Thyroid gland (tissue), 4 donors: ENCODE data around the gene FAM181A. TPM values are rescaled to one million over a fixed set of nuclear protein-coding genes. Genes with fewer than 3 reads are reported as not detected.

Experiments used
- DNase-seq, 2 donors: peaks; one replicate each; pipeline ENCODE4 v3.0.0-alpha.2; 2019
- H3K27ac ChIP-seq, 3 donors: fragments of 200-600 bp; sonication (generic); 1 replicate in 2 of 3; 2 replicates in 1 of 3; pipeline ENCODE4 v1.5.1; 2016 to 2019; ENCODE audit warnings: mild to moderate bottlenecking in 1 of 3, moderate library complexity in 1 of 3
- H3K27me3 ChIP-seq: fragments of 200-600 bp; sonication (generic); one replicate; pipeline ENCODE4 v1.5.1; 2019
- H3K36me3 ChIP-seq, 2 donors: fragments of 200-600 bp; sonication (generic); one replicate each; pipeline ENCODE4 v1.5.1; 2016 to 2019
- H3K4me1 ChIP-seq, 2 donors: fragments of 200-600 bp; sonication (generic); one replicate each; pipeline ENCODE4 v1.5.1; 2017 to 2019
- H3K4me3 ChIP-seq, 3 donors: fragments of 200-600 bp; sonication (generic); replicated peaks in 1 of 3; 1 replicate in 2 of 3; 2 replicates in 1 of 3; pipeline ENCODE4 v1.5.1; 2016; ENCODE audit warnings: mild to moderate bottlenecking in 1 of 3
- H3K9me3 ChIP-seq: fragments of 200-600 bp; sonication (generic); one replicate; pipeline ENCODE4 v1.5.1; 2017
- POLR2A ChIP-seq, 2 donors: fragments of 450-650 bp; IDR thresholded peaks; one replicate each; pipeline ENCODE4 v1.6.1; 2017; ENCODE audit warnings: antibody characterized with exemption in 2 of 2, mild to moderate bottlenecking in 2 of 2, moderate library complexity in 1 of 2
- WGBS, 2 donors: methylation state at CpG; one replicate each; pipeline ENCODE4 v1.1.5; 2017; 5-methylcytosine and 5-hydroxymethylcytosine counted together
- intact Hi-C: fragments of 100-400 bp; cut with DNase I; formaldehyde crosslinking; loops from one replicate; pipeline ENCODE4 v1.15.1; 2023
- total RNA-seq, 4 donors: library from RNA; depleted of rRNA; stranded (reverse); fragments of >200 nt; gene quantifications; one replicate each; pipeline ENCODE4 v1.2.3, GENCODE V29; 2016
- TF ChIP-seq, protein P1 (sequence below), 6 experiments: fragments of 200-600 bp in 3 of 6; fragments of 450-650 bp in 3 of 6; sonication (generic) in 3 of 6; IDR thresholded peaks; one replicate each; pipeline ENCODE4 v1.5.1; 2016 to 2019; ENCODE audit warnings: antibody characterized with exemption in 6 of 6, mild to moderate bottlenecking in 2 of 6, inconsistent platforms in 1 of 6, moderate library complexity in 1 of 6

The FAM181A gene
- total RNA-seq, 4 donors from 2014 or later: 0.40 to 3.6 (median 0.63) TPM

GRCh38 chr14:93915800-93916199 lies 11.3 kb upstream of the FAM181A start:
- H3K27me3 ChIP-seq: no peaks in the 10 kb centered on the region
- no peak overlapping the region for H3K4me3 ChIP-seq
- H3K27ac ChIP-seq: no peak overlapping the region
- DNase-seq: no peak
- no peaks in the 10 kb centered on the region for H3K9me3 ChIP-seq
- intact Hi-C loops: no loop called here
- H3K4me1 ChIP-seq: no peaks in the 10 kb centered on the region
- no peak for TF ChIP-seq POLR2A (IDR thresholded peaks at IDR 0.05)
- TF ChIP-seq, protein P1, sequence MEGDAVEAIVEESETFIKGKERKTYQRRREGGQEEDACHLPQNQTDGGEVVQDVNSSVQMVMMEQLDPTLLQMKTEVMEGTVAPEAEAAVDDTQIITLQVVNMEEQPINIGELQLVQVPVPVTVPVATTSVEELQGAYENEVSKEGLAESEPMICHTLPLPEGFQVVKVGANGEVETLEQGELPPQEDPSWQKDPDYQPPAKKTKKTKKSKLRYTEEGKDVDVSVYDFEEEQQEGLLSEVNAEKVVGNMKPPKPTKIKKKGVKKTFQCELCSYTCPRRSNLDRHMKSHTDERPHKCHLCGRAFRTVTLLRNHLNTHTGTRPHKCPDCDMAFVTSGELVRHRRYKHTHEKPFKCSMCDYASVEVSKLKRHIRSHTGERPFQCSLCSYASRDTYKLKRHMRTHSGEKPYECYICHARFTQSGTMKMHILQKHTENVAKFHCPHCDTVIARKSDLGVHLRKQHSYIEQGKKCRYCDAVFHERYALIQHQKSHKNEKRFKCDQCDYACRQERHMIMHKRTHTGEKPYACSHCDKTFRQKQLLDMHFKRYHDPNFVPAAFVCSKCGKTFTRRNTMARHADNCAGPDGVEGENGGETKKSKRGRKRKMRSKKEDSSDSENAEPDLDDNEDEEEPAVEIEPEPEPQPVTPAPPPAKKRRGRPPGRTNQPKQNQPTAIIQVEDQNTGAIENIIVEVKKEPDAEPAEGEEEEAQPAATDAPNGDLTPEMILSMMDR (IDR thresholded peaks at IDR 0.05): no peak
- no peaks in the 10 kb centered on the region for H3K36me3 ChIP-seq
- 29 to 32% methylated on average over 2 of the region's 2 CpGs for WGBS, 2 donors

DNA sequence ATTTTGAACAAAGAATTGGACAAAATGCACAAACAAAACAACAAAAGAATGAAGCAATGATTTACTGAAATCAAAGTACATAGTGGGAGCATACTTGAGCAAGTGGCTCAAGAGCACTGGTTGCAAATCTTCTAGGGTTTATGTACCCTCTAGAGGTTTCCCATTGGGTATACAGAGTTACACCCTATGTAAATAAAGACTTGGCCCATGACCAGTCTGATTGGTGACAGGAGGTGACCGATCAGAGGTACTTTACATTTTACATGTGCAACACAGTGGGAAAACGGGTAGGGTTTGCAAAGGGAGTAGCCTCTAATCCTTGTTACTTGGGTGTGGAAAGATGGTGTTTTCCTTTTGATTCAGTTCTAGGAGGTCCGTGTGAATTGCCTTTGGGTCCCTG lies 10.6 kb upstream of the FAM181A start:
- no peak overlapping the region for H3K4me3 ChIP-seq
- H3K27ac ChIP-seq: no peak overlapping the region
- no peaks in the 10 kb centered on the region for H3K27me3 ChIP-seq
- no peaks in the 10 kb centered on the region for H3K9me3 ChIP-seq
- WGBS, 2 donors: 73 to 75% methylated on average over 3 of the region's 3 CpGs
- DNase-seq: no peak
- H3K4me1 ChIP-seq: no peaks in the 10 kb centered on the region
- H3K36me3 ChIP-seq: no peaks in the 10 kb centered on the region
- intact Hi-C loops: no loop called here
- no peak for TF ChIP-seq POLR2A (IDR thresholded peaks at IDR 0.05)
- TF ChIP-seq, protein P1 (IDR thresholded peaks at IDR 0.05): no peak

DNA sequence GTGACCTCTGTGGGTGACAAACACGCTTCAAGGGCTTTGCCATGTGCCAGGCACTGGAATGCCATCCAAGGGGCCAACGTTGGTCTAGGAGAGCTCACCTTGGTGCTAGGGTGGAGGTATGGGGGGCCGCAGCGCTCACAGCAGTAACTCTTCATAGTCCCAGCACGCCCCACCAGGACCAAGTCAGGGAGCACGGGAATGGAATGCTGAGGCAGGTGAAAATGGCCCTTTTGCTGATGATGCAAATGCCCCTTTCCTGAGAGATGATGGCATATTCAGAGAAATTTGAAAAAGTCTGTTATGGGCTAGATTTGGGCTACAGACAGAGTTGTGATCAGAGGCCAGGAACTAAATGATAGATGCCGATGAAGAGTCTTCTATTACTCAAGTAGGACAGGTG lies 10.0 kb upstream of the FAM181A start:
- WGBS, 2 donors: 90 to 92% methylated on average over 7 of the region's 7 CpGs
- intact Hi-C loops: no loop called here

DNA sequence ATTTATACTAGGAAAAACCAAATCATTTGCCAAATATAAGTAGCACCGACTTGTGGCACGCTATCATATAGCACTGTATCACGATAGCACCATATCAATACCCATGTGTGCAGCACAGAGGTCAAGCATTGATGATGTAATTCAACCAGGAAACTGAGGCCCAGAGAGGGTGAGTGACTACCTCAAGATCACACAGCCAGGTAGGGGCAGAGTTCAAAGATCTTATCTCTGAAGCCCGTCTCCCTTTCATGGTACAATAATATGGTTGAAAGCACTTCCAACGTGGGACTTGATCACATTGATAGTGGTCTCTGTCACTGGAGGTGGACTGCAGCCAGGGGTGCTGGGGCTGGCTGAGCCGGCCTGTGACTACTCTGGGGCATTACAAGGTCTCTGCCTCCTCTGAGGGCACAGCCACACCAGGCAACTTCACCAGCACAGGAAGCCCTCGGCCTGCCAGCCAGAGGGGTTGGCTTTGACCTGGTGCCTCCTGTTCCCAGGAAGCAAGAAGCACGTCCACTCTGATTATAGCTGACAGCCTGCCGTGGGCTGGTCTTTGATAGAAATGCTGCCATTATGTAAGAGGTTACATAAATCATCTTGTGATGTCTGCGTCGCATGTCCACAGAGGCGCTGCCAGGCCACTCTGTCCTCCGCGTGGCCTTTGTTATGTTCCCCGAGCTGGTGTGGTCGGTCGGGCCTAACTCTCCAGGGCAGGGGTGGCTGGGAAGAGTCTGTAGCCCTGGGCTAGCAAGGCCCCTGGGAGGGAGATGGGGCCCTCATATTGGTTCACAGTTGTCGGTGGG lies 5.9 kb upstream of the FAM181A start:
- TF ChIP-seq POLR2A (IDR thresholded peaks at IDR 0.05): no peak
- TF ChIP-seq, protein P1 (IDR thresholded peaks at IDR 0.05): no peak
- Histone ChIP-seq H3K27me3 (no peaks in the 10 kb centered on the region), H3K4me3 (no peak overlapping the region), H3K27ac (no peak overlapping the region), H3K36me3 (no peaks in the 10 kb centered on the region), H3K4me1 (peaks cover 0 to 1% of the 10 kb centered on the region in 2 donors), H3K9me3 (no peaks in the 10 kb centered on the region)
- intact Hi-C loops: no loop called here
- DNase-seq: no peak
- 86 to 91% methylated on average over 14 to 18 of the region's 18 CpGs for WGBS, 2 donors

More for the DNA sequence above, 10.0 kb upstream of the FAM181A start:
- Histone ChIP-seq H3K27ac (no peak overlapping the region), H3K9me3 (no peaks in the 10 kb centered on the region), H3K4me1 (no peaks in the 10 kb centered on the region), H3K4me3 (no peak overlapping the region), H3K36me3 (no peaks in the 10 kb centered on the region), H3K27me3 (no peaks in the 10 kb centered on the region)
- no peak for TF ChIP-seq POLR2A (IDR thresholded peaks at IDR 0.05)
- TF ChIP-seq, protein P1 (IDR thresholded peaks at IDR 0.05): no peak
- DNase-seq: no peak

DNA sequence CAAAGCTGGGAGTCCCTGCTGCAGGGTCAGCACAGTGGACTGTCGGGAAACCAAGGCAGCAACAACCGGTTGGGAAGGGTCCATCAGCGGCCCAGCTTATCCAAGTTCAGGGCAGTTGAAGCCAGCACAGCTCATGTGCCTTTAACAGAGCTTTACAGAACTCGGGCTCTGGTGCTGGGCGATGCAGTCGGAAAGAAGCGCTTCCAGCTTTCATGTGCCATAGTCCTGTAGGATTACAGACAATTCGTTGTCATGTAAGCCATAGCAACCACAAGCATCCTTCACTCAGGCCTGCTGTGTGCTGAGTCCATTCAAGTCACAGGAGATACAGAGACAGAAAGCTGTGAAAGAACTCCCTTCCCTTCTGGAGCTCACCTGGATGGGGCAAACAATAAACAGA lies 3.5 kb upstream of the FAM181A start:
- intact Hi-C loops: no loop called here
- TF ChIP-seq POLR2A (IDR thresholded peaks at IDR 0.05): no peak
- TF ChIP-seq, protein P1 (IDR thresholded peaks at IDR 0.05): no peak
- peaks cover 12 to 14% of the 10 kb centered on the region in 2 donors for H3K4me1 ChIP-seq
- no peak overlapping the region for H3K27ac ChIP-seq
- H3K4me3 ChIP-seq: no peak overlapping the region
- H3K36me3 ChIP-seq: no peaks in the 10 kb centered on the region
- no peak for DNase-seq
- WGBS, 2 donors: 84 to 85% methylated on average over 8 of the region's 8 CpGs
- H3K27me3 ChIP-seq: no peaks in the 10 kb centered on the region
- H3K9me3 ChIP-seq: no peaks in the 10 kb centered on the region
